HUES48 (cell line): ENCODE results near the gene TMEM116.

Experiments used
- H3K27ac ChIP-seq: one replicate; pipeline ENCODE4 v1.7.0; 2013; ENCODE audit warnings: low read depth, low read length, inconsistent platforms
- H3K27me3 ChIP-seq: 2 replicates; pipeline ENCODE4 v1.6.1; 2013; ENCODE audit warnings: mild to moderate bottlenecking, low read length; ENCODE audit not compliant: control insufficient read depth, insufficient read depth
- H3K36me3 ChIP-seq: 2 replicates; pipeline ENCODE4 v1.6.1; 2013; ENCODE audit warnings: low read length; ENCODE audit not compliant: control insufficient read depth, insufficient read depth
- H3K4me1 ChIP-seq: 2 replicates; pipeline ENCODE4 v1.6.1; 2013; ENCODE audit warnings: mild to moderate bottlenecking, low read length; ENCODE audit not compliant: control insufficient read depth, insufficient read depth
- H3K4me3 ChIP-seq: 2 replicates; pipeline ENCODE4 v1.5.1; 2013; ENCODE audit warnings: mild to moderate bottlenecking, low read depth, low read length
- H3K9ac ChIP-seq: 2 replicates; pipeline ENCODE4 v1.6.1; 2013; ENCODE audit warnings: mild to moderate bottlenecking, low read depth, low read length, moderate library complexity
- H3K9me3 ChIP-seq: 2 replicates; pipeline ENCODE4 v1.6.1; 2013; ENCODE audit warnings: low read length; ENCODE audit not compliant: control insufficient read depth, insufficient read depth

The TMEM116 gene

DNA sequence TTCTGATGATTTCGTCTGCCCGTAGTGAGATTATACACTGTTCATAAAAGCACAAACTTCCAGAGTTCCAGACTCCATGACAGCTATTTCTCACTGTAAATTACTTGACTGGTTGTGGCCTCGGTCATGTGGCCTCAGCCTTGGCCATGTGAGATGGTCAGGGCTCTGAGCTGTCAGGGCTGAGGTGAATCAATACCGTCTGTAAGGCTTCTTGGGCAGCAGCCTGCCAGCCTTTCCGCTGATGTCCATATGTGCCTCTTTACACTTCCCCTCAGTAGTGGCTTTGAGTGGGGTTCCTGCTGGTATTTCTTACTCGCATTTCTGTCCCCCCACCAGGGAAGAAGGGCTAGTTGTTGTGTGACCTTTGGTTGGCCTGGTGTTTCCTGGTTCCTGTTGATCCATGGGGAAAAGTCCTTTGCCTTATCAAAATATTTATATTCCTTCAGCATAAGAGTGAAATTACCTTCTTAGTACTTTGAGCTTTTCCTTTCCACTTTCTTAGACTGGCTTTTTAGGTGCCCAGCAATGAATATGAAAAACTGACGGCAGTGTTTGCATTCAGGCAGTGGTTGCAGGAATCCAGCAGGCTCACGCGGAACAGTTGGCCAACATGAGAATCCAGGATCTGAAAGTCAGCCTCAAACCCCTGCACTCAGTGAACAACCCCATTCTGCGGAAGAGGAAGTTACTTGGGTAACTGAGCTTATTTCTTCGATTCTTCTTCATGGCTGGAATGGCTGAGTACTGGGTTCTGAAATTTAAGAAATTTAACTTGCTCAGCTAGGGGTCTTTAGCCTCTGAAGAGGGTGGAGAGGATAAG lies 124.8 kb downstream of the TMEM116 start:
- Histone ChIP-seq H3K4me1 (no peaks in the 10 kb centered on the region), H3K4me3 (no peak overlapping the region), H3K27ac (no peak overlapping the region), H3K27me3 (no peaks in the 10 kb centered on the region), H3K36me3 (peaks cover 98% of the 10 kb centered on the region), H3K9ac (no peak overlapping the region), H3K9me3 (no peaks in the 10 kb centered on the region)

DNA sequence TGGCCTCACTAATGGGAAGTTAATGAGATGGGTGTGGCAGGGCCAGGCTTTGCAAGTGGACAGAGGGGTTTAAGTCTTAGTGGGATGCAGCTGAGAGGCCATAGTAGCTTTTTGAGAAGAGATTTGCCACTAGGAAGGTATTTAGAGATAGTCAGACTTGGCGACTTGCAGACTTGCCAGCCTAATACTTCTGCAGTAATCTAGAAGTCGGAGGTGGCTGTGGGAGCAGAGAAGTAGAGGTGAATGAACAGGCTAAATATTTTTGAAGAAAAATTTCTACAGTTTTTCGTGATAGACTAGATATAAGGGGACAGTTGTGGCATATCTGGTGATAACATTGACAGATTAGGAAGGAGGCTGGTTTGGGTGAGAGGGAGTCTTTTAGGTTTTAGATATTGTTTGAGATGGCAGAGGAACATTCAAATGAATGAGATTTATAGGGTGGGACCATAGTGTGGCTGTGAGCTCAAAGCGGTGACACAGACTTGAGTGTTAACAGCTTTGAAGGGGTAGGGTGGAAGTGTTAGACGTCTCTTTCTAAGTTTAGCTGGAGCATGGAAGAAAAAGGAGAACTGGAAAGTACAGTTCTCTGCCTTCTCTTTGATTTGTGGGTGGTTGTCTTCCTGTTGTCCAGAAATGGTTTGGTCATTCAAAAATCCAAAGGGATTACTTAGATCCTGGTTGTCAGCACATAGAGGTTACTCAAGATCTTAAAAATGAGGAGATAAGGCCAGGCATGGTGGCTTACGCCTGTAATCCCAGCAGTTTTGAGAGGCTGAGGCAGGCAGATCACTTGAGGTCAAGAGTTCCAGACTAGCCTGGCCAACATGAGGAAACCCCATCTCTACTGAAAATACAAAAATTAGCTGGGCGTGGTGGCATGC lies 126.1 kb downstream of the TMEM116 start:
- Histone ChIP-seq H3K9ac (no peak overlapping the region), H3K36me3 (peaks cover 96% of the 10 kb centered on the region), H3K4me3 (no peak overlapping the region), H3K4me1 (no peaks in the 10 kb centered on the region), H3K27me3 (no peaks in the 10 kb centered on the region), H3K27ac (no peak overlapping the region), H3K9me3 (no peaks in the 10 kb centered on the region)

- Histone ChIP-seq H3K27ac (no peak overlapping the region), H3K9me3 (no peaks in the 10 kb centered on the region), H3K36me3 (peaks cover 89% of the 10 kb centered on the region), H3K4me3 (no peak overlapping the region), H3K9ac (no peak overlapping the region), H3K4me1 (no peaks in the 10 kb centered on the region), H3K27me3 (no peaks in the 10 kb centered on the region)
Observed at GRCh38 chr12:111881716-111882115, 131.2 kb downstream of the TMEM116 start.
